ENCODE data around the gene MMP21. TPM values are rescaled to one million over a fixed set of nuclear protein-coding genes. Genes with fewer than 3 reads are reported as not detected.

MMP21 gene
- total RNA-seq, 4 donors from 2014 or later: 0.19 TPM; not detected in 3

DNA sequence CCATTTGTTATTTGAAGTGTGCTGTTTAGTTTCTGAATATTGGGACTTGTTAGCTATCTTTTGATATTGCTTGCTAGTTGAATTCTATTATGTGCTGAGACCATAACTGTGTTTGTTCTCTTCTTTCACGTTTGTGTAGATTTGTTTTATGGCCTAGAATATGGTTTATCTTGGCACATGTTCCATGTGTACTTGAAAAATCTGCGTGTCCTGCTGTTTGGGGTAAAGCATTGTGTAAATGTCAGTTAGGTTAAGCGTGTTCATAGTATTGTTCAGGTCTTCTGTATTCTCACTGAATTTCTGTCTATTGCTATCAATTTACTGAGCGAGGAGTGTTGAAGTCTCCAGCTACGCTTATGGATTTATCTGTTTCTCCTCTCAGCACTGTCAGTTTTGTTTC, 19.4 kb downstream of the MMP21 start:
- no peaks in the 10 kb centered on the region for H3K4me1 ChIP-seq
- H3K4me3 ChIP-seq: no peak overlapping the region
- no peaks in the 10 kb centered on the region for H3K27me3 ChIP-seq
- TF ChIP-seq POLR2A (IDR thresholded peaks at IDR 0.05): no peak
- TF ChIP-seq, protein P1, sequence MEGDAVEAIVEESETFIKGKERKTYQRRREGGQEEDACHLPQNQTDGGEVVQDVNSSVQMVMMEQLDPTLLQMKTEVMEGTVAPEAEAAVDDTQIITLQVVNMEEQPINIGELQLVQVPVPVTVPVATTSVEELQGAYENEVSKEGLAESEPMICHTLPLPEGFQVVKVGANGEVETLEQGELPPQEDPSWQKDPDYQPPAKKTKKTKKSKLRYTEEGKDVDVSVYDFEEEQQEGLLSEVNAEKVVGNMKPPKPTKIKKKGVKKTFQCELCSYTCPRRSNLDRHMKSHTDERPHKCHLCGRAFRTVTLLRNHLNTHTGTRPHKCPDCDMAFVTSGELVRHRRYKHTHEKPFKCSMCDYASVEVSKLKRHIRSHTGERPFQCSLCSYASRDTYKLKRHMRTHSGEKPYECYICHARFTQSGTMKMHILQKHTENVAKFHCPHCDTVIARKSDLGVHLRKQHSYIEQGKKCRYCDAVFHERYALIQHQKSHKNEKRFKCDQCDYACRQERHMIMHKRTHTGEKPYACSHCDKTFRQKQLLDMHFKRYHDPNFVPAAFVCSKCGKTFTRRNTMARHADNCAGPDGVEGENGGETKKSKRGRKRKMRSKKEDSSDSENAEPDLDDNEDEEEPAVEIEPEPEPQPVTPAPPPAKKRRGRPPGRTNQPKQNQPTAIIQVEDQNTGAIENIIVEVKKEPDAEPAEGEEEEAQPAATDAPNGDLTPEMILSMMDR (IDR thresholded peaks at IDR 0.05): no peak
- H3K9me3 ChIP-seq: no peaks in the 10 kb centered on the region
- WGBS, 2 donors: 80 to 81% methylated on average over 5 of the region's 5 CpGs
- peaks cover 13 to 100% (median 16%) of the 10 kb centered on the region in 3 donors for H3K36me3 ChIP-seq
- no peak for DNase-seq
- no peak overlapping the region for H3K27ac ChIP-seq
- intact Hi-C loops (cut with DNase I): no loop called here

DNA sequence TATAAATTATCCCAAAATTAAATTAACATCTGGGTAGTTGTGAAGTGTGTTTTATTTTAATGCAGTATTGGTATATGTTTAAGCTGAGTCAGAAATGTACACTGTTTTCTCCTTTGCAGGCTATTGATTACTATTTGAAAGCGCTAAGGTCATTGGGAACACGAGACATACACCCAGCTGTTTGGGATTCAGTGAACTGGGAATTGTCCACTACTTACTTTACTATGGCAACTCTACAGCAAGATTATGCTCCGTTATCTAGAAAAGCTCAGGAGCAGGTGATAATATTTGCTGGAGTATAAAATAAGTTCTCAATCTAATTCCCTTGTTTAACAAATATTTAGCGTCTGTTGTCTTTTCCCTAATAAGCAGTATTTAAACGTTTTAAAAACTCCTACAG, 28.2 kb downstream of the MMP21 start:
- no peaks in the 10 kb centered on the region for H3K9me3 ChIP-seq
- no peaks in the 10 kb centered on the region for H3K27me3 ChIP-seq
- intact Hi-C loops (cut with DNase I): no loop called here
- DNase-seq: no peak
- TF ChIP-seq POLR2A (IDR thresholded peaks at IDR 0.05): no peak
- H3K36me3 ChIP-seq: peaks cover 33 to 100% (median 47%) of the 10 kb centered on the region in 3 donors
- no peak overlapping the region for H3K4me3 ChIP-seq
- no peak overlapping the region for H3K27ac ChIP-seq
- 86 to 93% methylated on average over 5 of the region's 5 CpGs for WGBS, 2 donors
- H3K4me1 ChIP-seq: no peaks in the 10 kb centered on the region

DNA sequence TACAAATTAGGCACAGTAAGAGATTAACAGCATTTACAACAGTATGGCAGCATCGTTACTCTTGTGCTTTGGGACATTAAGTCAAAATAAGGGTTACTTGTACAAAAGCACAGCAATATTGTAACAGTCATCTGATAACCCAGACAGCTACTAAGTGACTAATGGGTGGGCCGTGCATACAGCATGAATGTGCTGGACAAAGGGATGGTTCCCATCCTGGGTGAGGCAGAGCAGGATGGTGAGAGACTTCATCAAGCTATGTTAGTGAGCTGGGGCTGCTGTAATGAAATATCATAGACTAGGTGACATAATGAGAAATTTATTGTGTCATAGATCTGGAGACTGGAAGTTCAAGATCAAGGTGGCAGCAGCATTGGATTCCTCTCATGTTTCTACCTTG, 30.7 kb downstream of the MMP21 start:
- Histone ChIP-seq H3K4me3 (no peak overlapping the region), H3K9me3 (no peaks in the 10 kb centered on the region), H3K27me3 (no peaks in the 10 kb centered on the region), H3K27ac (no peak overlapping the region), H3K4me1 (no peaks in the 10 kb centered on the region), H3K36me3 (peaks cover 29 to 100% (median 56%) of the 10 kb centered on the region in 3 donors)
- no peak for DNase-seq
- intact Hi-C loops (cut with DNase I): no loop called here
- TF ChIP-seq, protein P1 (IDR thresholded peaks at IDR 0.05): no peak
- no peak for TF ChIP-seq POLR2A (IDR thresholded peaks at IDR 0.05)
- whole genome bisulfite sequencing, 2 donors: 83 to 95% methylated on average over 2 of the region's 2 CpGs

DNA sequence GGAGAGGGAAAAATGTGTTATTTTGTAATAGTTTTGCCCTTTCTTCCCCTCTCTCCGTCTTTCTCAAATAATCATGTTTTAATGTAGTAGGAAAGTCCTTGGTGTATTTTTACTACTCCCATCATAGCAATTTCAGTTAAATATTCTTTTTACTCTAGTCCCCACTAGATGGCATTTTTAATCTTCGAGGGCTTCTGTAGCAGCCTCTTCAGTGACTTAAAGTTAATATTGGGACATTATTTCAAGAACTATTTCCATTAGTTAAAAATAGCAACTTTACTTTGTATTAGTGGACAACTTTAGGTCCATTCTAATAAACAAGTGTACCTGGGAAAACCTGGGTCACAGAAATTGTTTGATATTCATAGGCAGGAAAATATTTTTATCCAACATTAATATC, 33.2 kb downstream of the MMP21 start:
- intact Hi-C loops (cut with DNase I): no loop called here
- Histone ChIP-seq H3K4me3 (no peak overlapping the region), H3K4me1 (no peaks in the 10 kb centered on the region), H3K36me3 (peaks cover 21 to 100% (median 54%) of the 10 kb centered on the region in 3 donors), H3K27me3 (no peaks in the 10 kb centered on the region), H3K9me3 (no peaks in the 10 kb centered on the region), H3K27ac (no peak overlapping the region)
- no peak for DNase-seq
- TF ChIP-seq, protein P1 (IDR thresholded peaks at IDR 0.05): no peak
- no peak for TF ChIP-seq POLR2A (IDR thresholded peaks at IDR 0.05)
- 60 to 63% methylated on average over 2 of the region's 2 CpGs for WGBS, 2 donors

DNA sequence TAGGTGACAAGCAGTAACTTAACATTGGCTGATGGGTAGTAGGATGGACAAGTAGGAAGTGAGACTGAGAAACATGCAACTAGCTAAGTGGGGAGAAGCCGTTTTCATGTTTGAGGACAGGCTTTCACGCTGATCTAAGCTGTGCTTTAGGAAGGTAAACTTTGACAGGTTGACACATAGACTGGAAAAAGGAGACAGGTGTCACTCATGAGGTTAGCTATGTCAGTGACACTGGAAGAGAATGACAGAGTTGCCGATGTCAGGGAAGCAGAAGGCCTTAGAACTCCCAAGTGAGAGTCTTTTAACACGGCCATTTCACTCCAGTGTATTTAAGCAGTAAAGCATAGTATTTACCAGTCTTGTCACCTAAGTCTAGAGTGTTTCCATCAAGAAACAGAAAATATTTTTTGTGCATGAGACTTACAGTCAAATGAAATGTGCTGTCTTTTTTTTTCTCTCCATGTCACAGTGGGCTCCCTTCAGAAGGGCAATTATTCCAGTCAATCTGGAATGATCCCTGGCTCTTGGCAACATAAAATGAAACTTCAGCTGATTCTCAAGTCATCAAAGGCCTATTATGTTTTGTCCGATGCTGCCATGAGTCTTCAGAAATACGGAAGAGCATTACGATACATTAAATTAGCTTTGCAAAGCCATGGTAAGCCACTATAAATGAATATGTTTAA, 35.5 kb downstream of the MMP21 start:
- peaks cover 27 to 100% (median 52%) of the 10 kb centered on the region in 3 donors for H3K36me3 ChIP-seq
- H3K9me3 ChIP-seq: no peaks in the 10 kb centered on the region
- 89 to 96% methylated on average over 7 of the region's 7 CpGs for WGBS, 2 donors
- H3K27me3 ChIP-seq: no peaks in the 10 kb centered on the region
- no peak overlapping the region for H3K4me3 ChIP-seq
- DNase-seq: no peak
- H3K4me1 ChIP-seq: no peaks in the 10 kb centered on the region
- TF ChIP-seq, protein P1 (IDR thresholded peaks at IDR 0.05): no peak
- no peak for TF ChIP-seq POLR2A (IDR thresholded peaks at IDR 0.05)
- intact Hi-C loops (cut with DNase I): no loop called here
- H3K27ac ChIP-seq: no peak overlapping the region
